ENCODE results near the gene CA10. TPM values are rescaled to one million over a fixed set of nuclear protein-coding genes. Genes with fewer than 3 reads are reported as not detected.

CA10 gene
- total RNA-seq, 2 donors from 2014 or later: 0.91 TPM; not detected in 1

- Histone ChIP-seq H3K9me3 (no peaks in the 10 kb centered on the region), H3K27me3 (replicated peaks; ENCODE audit: insufficient read depth) (no peaks in the 10 kb centered on the region), H3K27ac (no peak overlapping the region), H3K36me3 (no peaks in the 10 kb centered on the region), H3K4me1 (replicated peaks) (no peaks in the 10 kb centered on the region), H3K4me3 (no peak overlapping the region)
- intact Hi-C loops (cut with DNase I): no loop called here
- 33% methylated on average over 3 of the region's 3 CpGs for WGBS
- TF ChIP-seq POLR2AphosphoS5 (IDR thresholded peaks at IDR 0.05) (no peak), CTCF (IDR thresholded peaks at IDR 0.05) (no peak), POLR2A (IDR thresholded peaks at IDR 0.05) (no peak)
- DNase-seq (ENCODE audit: low spot score): no peak
Measured at GRCh38 chr17:51941272-51941671, 217.2 kb downstream of the CA10 start.

GRCh38 chr17:51937264-51937663 is 221.2 kb downstream of the CA10 start:
- TF ChIP-seq POLR2AphosphoS5 (IDR thresholded peaks at IDR 0.05): no peak
- no peak for TF ChIP-seq CTCF (IDR thresholded peaks at IDR 0.05)
- no peak for TF ChIP-seq POLR2A (IDR thresholded peaks at IDR 0.05)
- no peaks in the 10 kb centered on the region for H3K36me3 ChIP-seq
- no peaks in the 10 kb centered on the region for H3K27me3 ChIP-seq (replicated peaks; ENCODE audit: insufficient read depth)
- no peak for DNase-seq (ENCODE audit: low spot score)
- no peaks in the 10 kb centered on the region for H3K9me3 ChIP-seq
- intact Hi-C loops (cut with DNase I): no loop called here
- H3K27ac ChIP-seq: no peak overlapping the region
- no peaks in the 10 kb centered on the region for H3K4me1 ChIP-seq (replicated peaks)
- H3K4me3 ChIP-seq: no peak overlapping the region

- intact Hi-C loops (cut with DNase I): no loop called here
- 27% methylated on average over 3 of the region's 3 CpGs for WGBS
- no peak for TF ChIP-seq POLR2AphosphoS5 (IDR thresholded peaks at IDR 0.05)
- TF ChIP-seq POLR2A (IDR thresholded peaks at IDR 0.05): no peak
- no peak for TF ChIP-seq CTCF (IDR thresholded peaks at IDR 0.05)
Measured at GRCh38 chr17:51935477-51935876, 223.0 kb downstream of the CA10 start.

GRCh38 chr17:51933647-51934046 is 224.9 kb downstream of the CA10 start:
- intact Hi-C loops (cut with DNase I): no loop called here
- Histone ChIP-seq H3K9me3 (no peaks in the 10 kb centered on the region), H3K36me3 (no peaks in the 10 kb centered on the region), H3K4me3 (no peak overlapping the region), H3K27ac (no peak overlapping the region), H3K27me3 (replicated peaks; ENCODE audit: insufficient read depth) (no peaks in the 10 kb centered on the region), H3K4me1 (replicated peaks) (no peaks in the 10 kb centered on the region)
- TF ChIP-seq POLR2A (IDR thresholded peaks at IDR 0.05) (no peak), CTCF (IDR thresholded peaks at IDR 0.05) (no peak), POLR2AphosphoS5 (IDR thresholded peaks at IDR 0.05) (no peak)
- DNase-seq (ENCODE audit: low spot score): no peak
- 47% methylated on average over 7 of the region's 7 CpGs for WGBS

More at GRCh38 chr17:51935477-51935876, 223.0 kb downstream of the CA10 start:
- Histone ChIP-seq H3K4me3 (no peak overlapping the region), H3K27ac (no peak overlapping the region), H3K27me3 (replicated peaks; ENCODE audit: insufficient read depth) (no peaks in the 10 kb centered on the region), H3K36me3 (no peaks in the 10 kb centered on the region), H3K9me3 (no peaks in the 10 kb centered on the region), H3K4me1 (replicated peaks) (no peaks in the 10 kb centered on the region)
- DNase-seq (ENCODE audit: low spot score): no peak

GRCh38 chr17:51926448-51926847 is 232.1 kb downstream of the CA10 start:
- WGBS: 74% methylated on average over 4 of the region's 4 CpGs

More at GRCh38 chr17:51926448-51926847, 232.1 kb downstream of the CA10 start:
- intact Hi-C loops (cut with DNase I): no loop called here
- Histone ChIP-seq H3K36me3 (no peaks in the 10 kb centered on the region), H3K4me1 (replicated peaks) (no peaks in the 10 kb centered on the region), H3K4me3 (no peak overlapping the region), H3K27ac (no peak overlapping the region), H3K27me3 (replicated peaks; ENCODE audit: insufficient read depth) (no peaks in the 10 kb centered on the region), H3K9me3 (no peaks in the 10 kb centered on the region)
- no peak for TF ChIP-seq CTCF (IDR thresholded peaks at IDR 0.05)
- no peak for TF ChIP-seq POLR2A (IDR thresholded peaks at IDR 0.05)
- no peak for TF ChIP-seq POLR2AphosphoS5 (IDR thresholded peaks at IDR 0.05)
- no peak for DNase-seq (ENCODE audit: low spot score)
